ENCODE measurements around the gene CA10.

Gene CA10

DNA sequence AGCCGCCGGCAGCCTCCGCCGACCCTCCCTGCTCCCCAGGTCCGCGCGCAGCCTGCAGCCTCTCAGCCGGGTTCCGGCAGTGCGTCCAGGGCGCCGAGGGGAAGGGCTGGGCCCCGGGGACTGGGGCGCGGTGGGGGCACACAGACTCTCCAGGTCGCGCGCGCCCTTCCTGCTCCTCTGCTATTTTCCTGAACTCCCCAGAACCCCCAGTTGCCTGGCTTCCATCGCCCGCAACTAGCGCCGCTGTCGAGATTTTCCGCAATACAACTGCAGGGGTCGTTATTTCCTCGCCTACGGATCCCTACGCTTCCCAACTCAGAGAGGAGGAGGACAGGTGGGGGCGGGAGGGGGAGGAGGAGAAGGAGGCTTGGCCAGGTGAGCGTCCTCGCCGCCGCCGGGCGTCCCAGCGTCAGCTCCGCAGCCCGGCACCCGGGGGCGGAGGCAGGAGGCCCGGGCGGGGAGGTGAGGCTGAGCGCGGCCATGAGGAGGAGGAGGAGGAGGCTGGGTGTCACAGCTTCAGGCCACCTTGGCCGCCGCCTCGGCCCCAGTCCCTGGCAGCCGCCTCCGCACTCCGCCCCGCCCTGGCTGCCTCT, at the start of gene CA10:
Gene CA10, minus strand, starts transcription at position 265 of the 593 bp plus-strand sequence.
- FAIRE-seq = no peak

DNA sequence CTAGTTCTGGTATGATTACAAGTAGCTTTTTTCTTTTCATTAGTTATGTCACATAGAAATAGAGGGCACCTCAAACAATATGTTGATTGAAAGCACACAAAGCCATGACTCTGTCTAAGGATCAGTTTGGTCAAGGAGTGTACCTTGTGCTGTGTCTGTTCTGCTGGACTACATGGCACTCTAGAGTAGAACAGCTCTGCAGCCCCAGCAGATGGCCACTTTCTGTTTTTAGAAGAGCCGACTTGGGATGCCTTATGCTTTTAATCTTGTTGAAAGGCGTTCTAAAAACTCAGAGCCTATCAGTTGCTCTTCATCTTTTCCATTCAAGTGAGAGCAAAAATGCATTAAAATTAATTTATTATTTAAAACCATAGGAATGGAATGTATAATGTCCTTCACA, 49.3 kb upstream of the CA10 start:
- FAIRE-seq = no peak

DNA sequence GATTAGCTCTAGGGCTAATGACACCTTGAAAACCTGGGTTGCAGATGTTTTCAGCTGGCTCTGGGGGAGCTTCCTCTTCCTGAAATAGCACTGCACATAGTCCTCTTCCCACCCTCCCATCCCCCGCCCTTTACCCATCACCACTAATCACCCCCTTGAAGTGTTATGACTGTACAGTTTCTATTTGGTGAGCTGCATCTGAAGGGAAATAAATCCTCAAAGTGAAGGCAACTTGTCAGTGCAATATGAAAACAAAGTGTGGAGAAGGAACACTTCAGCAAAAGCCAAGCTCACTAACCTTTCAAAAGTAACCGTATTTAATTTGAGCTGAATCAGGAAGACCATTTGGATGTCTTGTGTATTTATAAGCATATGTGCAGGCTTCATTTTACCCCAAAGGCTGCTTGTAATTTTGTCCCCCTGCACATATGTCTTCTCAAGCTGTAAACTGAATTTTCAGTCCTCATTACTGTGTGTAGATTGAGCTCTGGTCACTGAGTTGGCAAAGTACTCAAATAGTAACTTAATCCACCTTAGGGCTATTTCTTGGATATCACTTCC, 44.1 kb upstream of the CA10 start:
- no peak for FAIRE-seq

DNA sequence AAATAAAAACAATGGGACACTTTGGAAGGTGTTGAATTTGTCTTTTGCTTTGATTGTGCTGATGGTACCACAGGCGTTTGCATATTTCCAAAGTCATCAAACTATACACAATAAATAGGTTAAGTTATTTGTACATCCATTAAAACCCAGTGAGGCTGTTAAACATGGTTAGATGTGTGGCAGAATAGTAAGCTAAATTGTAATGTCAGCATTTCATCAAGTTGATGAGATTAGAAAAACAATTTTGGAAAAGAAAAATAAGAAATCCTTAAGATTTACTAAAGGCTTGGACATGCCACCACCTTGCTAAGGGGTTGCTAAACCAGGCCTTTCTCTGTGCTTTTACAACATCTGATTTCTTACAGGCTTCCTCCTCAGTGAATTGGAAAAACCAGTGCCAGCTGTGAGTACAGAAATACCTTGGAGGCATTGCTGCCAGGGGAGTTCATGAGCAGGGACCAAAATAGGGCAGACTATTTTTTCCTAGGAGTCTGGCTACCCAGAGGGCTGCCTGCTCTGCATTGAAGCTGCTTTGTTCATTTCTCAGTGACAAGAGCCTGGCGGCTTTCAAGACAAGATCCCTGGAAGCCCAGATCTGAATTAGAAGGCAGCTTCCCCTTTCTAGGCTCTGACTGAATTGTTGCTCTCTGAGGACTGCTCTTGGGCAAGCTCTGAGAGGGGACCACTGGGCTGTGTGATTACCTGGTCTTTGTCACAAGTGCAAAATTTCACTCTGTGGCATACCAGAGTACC, 43.4 kb upstream of the CA10 start:
- FAIRE-seq = no peak

DNA sequence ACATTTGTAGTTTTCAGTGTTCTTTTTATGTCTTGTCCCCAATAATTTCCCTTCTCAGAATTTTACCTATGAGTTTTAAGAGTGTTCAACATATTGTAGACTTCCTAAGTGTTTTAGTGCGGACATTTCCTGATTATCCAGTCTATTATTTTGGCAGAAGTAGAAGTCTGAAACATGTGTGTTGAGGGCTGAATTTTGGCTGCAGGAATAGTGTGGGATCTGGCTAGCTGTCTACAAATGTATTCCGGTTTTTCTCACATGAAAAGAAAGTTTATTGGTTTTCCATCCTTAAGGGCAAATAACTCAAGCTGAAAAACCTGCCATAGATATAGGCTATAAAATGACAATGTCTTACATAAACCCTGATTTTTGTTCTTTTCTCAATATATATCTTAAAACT, 33.0 kb upstream of the CA10 start:
- FAIRE-seq = no peak

DNA sequence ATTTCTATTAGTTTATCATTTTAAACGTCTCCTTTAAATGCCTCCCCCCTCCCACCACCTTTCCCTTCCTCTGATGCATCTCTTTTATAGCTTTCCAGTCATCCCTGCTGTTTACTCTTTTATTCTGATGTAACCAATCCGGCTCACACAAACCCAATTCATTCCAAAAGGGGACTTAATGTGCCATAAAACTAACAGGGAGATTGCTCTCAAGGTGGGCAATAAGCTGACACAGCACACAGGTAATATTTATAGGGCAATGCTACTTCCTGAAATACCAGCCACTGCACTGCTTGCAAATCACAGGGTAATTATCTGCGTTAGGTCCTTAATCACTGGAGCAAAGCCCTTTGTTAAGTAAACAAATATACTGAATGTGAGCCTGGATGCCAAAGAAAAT, 23.3 kb upstream of the CA10 start:
- no peak for FAIRE-seq

DNA sequence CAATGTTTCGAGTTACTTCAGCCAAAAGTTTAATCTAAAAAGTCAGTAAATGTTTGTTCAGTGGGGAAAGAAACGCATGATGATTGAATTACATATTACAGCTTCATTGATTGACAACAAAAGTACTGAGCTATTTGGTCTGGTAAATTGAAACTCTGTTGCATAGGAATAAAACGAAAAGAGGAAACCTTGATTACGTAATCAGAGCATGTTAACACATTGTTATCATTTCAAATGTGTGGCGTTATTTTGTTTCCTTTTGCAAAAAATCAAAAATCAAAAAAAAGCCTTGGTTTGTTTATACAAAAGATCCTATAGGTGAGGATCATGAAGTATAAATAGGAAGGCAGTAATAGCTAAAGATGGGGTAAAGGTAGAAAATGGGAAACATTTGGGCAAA, 19.5 kb upstream of the CA10 start:
- FAIRE-seq = no peak

DNA sequence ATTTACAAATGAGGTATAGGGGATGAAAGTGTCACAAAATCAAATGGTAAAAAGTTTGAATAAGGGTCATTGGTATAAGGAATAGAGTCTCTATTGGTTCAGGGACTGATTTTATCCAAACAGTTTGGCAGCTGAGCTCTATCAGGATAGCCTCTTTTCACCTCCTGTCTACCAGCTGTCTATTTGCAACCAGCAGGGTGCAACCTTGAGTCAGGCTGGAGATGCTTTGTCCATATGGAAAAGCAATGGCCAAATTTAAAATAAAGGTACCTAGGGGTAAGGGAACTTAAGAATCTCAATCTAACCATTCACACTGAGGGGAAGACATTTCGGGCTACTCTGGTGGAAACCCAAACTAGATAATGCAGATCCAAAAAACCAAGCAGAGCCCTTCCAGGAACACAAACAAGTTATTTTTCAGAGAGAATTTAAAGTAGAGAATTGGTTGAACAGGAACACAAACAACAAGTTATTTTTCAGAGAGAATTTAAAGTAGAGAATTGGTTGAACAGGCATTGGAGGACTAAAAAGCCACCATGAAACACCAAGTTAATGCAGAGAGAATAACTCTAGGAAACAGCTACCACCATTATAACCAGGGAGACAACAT, 12.6 kb upstream of the CA10 start:
- FAIRE-seq = peak; percentile 90

DNA sequence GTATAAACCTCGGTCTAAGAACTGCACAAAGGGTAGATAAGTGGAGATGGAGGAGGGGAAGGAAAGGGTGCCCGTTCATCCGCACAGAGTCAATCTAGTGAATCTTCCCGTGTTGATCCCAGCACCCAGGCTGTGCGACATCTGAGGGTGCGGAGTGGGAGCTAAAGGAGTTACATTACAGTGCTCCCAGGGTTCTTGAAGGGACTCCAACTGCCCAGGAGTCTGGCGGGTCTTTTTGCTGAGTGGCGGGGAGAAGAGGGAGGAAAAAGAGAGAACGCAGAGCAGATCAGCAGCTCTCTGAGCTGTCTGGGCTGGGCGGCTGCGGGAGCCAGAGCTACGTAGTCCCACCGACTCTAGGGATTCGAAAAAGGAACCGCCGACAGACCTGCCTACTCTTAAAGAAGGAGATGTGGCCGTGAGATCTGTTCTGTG, 1.6 kb upstream of the CA10 start:
- no peak for FAIRE-seq

DNA sequence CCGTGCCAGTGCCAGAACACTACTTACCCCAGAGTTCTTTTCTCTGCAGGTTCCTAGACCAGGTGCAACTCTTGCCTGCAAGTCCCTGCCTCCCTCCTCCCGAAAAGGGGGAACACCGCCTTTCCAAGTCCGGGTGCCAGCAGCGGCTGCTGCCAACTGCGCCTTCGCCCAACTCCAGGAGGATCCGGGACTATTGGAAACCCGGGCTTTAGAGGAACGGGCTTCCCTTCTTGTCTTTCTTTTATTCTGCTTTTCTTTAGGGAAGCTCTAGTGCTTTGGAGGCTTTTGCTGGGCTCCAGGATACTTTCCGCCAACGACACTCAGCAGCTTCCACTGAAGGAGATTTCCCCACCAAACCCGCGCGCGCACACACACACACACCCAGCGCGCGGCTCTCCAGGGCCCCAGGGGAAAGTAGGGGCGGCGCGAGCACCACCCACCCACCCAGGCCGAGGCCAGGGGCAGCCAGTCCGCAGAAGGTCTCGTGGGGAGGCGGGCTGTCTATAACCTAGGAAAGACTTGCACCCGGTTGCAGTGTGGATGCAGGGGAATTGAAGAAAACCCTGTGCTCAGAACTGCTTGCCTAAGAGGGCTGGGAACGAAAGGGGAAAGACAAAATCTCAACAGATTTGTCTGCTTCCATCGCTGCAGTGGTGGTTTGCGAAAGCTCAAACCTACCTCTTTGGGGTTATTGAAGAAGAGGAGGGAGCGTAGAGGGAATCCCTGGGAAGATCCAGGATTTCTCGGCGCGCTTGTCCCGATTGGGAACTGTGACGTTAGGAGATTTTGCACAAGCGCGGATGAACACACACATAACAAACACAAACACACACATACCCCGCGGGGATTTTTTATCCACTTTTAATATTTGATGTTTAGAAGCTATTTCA, 977 bp upstream of the CA10 start:
- no peak for FAIRE-seq

DNA sequence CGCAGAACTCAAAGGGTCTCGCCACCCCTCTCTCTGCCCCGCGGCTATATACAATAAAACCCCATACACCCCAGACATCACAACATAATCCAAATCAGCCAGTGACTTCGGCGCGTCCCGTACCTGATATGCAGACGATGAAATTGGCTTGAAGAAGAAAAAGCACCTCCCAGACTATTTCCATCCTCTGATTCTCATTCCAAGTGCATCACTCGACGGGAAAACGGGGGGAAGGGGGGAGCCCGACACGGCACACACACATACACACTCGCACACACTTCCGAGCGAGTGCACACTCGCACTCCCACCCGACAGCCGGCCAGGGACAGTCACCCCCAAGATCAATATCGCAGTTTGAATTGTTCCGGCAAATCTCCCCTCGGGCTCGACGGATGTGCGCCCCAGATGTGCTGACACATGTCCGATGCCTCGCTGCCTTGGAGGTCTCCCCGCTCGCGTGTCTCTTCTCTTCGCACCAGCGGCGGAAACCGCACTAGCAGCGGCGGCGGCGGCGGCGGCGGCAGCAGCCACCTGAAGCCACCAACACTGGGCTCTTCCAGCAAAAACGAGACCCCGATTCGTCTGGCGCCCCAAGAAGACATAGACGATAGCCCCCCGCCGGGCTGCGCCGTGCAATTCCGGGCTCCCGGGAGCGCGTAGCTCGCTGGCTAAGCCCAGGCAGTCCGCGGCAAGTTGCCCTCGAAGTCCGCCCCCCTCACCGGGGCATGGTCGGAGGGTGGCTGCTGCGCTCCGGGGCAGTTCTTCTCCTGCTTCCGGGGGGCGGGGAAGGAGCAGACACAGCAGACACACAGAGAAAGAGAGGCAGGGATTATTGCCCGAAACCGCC, 688 bp downstream of the CA10 start:
- FAIRE-seq = no peak

DNA sequence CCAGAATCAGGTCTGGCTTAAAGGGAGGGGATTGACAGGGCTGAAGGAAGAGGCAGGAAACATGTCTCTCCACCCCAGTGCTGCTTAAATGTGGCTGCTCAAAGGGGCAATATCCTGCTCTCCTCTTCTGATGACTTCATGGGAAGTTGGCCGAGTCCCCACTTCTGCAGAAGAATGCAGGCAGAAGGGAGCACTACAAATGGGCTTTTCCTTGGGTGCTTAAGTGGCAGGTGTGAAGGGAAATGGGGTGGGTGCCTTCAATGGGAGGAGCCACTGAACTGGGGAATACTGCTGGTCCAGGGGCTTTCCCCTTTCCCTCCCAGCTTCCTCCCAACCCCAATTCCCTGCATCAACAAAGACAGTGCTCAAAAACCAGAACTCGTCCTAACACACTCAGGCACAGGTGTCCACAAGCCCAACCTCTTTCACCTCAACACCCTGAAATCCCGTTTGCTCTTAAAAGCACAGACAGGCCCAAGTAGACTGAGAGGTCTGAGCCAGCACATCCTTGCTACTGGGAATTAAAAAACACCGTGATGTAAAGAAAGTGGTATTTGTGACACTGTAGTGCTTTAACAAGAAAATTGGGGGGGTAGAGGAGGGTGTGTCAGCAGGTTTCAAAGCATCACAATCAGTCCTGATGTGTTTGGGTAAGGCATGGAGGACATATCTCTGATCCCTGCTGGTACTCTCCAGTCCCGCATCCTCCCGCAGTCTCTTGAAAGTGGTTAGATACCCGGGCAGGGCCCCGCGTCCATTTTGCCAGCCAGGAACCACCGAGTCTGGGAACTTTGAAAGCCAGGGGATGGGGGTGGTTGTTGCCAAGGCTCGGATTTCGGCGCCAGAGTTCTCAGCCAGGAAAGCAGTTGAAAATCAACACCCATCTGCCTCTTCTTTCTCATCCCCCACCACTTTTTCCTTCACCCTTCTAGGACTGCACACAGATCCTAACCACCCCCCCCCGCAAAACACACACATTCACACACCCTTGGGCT, 1.6 kb downstream of the CA10 start:
- no peak for FAIRE-seq

DNA sequence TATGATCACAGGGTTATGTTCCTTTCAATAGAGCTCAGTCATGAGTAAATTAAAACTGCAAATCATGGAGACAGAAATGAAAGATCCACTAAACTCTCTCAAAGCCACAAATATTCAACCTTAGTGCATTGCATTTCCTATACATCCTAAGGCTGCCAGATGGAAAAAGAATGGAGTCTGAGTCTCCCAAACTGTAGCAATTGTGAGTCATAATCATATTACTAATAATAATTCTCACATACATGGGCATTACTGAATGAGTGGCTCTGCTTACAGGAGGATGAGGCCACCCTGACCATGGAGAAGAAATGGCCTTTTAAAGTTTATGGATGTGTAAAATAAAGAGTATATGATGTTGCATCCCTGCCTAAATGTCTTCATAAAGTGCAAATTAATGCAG, 3.2 kb downstream of the CA10 start:
- FAIRE-seq = no peak

DNA sequence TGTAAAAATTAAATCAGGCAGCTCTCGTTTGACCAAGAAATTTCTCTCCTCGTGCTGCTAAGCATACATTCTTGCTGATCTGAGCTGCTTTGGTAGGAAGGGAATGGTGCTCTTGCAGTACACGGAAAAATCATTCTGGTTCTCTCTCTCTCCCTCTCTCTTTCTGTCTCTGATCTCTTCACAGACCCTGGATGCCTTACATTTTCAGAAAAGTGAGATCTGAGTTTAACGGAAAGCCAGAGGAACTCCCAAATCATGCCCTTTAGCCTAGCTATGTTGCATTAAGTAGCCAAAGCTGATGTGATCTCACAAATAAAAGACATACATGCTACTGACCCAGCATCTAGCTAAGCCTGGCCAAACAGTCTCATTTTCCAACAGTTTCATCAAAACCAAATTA, 4.0 kb downstream of the CA10 start:
- FAIRE-seq = no peak

DNA sequence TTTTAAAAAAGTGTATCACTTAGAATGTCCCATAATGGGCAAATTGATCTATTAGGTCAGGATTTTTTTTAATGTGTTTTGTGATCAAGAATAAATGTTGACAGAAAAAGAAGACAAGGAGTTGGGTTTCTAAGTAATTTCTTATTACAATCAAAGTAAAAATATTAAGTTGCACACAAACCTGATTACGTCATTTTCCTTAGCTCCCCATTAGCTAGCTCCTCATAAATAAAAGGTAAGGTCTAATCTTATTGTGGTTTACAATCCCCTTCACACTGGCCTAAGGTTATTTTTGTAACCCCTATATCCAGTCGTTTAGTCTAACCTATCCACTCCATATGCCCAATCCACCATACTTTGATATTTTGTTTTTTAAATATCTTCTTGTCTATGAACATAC, 7.6 kb downstream of the CA10 start:
- no peak for FAIRE-seq

DNA sequence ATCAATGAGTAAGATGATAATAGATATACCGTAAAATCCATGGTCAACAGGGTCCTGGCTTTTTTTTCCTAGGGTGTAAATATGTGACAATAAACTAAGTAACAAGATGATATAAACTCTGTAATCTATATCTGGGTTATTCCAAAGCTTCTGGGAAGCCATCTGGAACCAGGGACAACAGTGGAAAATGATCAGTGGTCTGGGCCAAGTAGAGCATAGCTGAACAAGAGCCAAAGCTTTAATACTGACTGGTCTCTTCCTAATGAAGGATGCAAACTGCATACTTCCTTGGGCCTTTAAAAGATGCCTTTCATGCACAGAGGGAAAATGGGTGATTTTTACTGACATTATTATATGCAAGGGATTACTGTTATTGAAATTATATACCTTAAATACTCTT, 8.9 kb downstream of the CA10 start:
- FAIRE-seq = no peak

DNA sequence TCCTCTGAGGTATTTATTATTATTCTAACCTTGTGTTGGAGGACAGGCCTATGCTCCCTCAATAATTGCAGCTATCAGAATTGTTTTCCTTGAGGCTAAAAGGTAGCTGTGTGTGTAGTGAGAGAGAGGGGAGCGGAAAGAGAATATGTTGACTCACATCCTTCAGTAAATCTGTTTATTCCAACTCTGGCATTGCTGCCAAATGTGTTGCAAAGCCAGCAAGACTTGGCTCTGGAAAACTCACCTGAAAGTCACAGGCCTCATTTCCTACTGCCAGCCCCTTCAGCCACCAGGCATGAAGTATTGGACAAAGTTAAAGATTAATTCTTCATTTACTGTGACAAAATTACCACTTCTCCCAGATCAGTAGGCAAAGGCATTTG, 9.6 kb downstream of the CA10 start:
- FAIRE-seq = no peak

DNA sequence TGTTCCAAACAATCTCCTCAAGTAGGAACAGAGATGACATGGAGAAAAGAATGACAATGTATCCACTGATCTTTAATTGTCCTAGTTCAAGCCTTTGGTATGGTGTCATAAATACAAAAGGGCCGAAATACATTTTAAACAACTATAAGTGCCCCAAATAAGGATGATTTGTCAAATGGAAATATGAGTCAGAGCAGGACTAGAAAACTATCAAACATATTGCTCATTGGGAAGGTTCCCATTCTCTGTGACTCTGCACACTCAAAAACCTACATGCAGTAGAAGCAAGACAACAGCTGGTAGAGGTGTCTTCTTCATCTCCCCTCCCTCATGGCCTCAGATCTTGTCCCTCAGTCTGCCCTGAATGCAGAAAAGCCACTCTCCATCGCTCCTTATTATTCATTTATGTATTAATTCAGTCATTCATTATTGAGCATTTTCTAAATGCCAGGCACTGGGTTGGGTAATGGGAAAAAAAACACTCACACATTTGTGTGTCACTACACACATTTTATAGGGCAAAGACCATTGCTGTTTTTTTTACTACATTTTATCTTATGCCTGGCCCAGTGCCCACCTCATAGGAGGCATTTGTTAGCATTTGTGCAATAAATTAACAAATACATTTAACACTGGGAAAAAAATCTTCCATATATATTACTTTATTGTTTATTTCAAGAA, 10.1 kb downstream of the CA10 start:
- FAIRE-seq = no peak

DNA sequence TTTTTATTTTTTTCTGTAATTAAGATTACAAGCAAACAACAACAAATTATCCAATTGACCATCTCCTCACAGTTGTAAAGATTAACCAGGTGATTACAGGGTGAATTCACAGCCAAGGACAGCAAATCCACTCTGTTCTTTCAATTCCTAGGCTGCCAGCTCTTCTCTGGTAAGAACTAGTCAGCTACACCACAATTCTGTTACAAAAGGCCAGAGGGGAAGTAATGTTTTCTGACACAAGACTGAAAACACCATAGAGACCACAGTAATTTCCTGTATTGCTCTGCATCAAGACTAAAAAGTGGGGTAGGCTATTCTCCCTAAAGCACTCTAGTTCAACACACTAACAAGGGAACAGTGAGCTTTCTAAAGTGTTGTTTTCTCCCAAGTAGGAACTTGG, 10.6 kb downstream of the CA10 start:
- FAIRE-seq = no peak

DNA sequence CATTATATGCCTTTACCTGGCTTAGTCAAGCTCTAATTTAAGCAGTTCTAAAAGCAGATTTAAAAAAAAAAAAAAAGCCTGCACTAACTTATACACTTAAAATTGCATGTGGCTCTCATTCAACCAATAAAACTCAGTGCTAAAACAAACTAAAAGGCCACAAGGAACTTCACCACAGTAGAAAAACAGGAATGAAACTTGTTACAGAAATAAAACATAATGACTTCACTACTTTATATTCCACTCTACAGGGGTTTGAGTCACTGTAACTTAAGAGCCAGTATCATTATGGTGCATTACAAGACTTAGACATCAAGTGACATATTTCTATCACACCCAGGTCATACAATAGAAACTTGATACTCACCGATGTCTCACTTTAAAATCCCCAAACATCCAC, 11.1 kb downstream of the CA10 start:
- no peak for FAIRE-seq

All from islet of Langerhans (tissue), 1 donor.